H1 (cell line): Measurements from ENCODE around the gene NREP. TPM values are rescaled to one million over a fixed set of nuclear protein-coding genes. Genes with fewer than 3 reads are reported as not detected.

Experiments used
- CTCF ChIA-PET: fragments of 300-600 bp; sonication (Branson Sonifier 250); formaldehyde crosslinking; loops from one replicate; lab custom pipeline; 2021; ENCODE audit not compliant: partially characterized antibody; lab: Charles Lee
- POLR2A ChIA-PET: fragments of 300-600 bp; sonication (Branson Sonifier 250); formaldehyde crosslinking; loops from one replicate; lab custom pipeline; 2021; ENCODE audit warnings: inconsistent platforms; ENCODE audit not compliant: partially characterized antibody; lab: Charles Lee
- DNase-seq, 2 experiments: peaks; one replicate each; pipeline versions ENCODE4 v3.0.0 to v3.0.0-alpha.2; 2010 to 2022; ENCODE audit warnings: low spot score in 2 of 2, low read depth in 1 of 2, mixed read lengths in 1 of 2
- FAIRE-seq: peaks from 2 replicates; lab custom pipeline; 2011; peaks lifted over from hg19 to GRCh38; lab: Jason Lieb, UNC
- H2AFZ ChIP-seq: 2 replicates; pipeline ENCODE4 v1.8.1; 2012; ENCODE audit warnings: low read length, inconsistent platforms
- H2AK5ac ChIP-seq: 2 replicates; pipeline ENCODE4 v1.6.1; 2013; ENCODE audit warnings: low read depth, low read length
- H2BK120ac ChIP-seq: replicated peaks from 2 replicates; pipeline ENCODE3; 2013; ENCODE audit warnings: low read depth, low read length, inconsistent platforms
- H2BK12ac ChIP-seq: 2 replicates; pipeline ENCODE4 v1.6.1; 2013; ENCODE audit warnings: low read depth, low read length
- H2BK15ac ChIP-seq: 2 replicates; pipeline ENCODE4 v1.6.1; 2013; ENCODE audit warnings: low read length
- H2BK20ac ChIP-seq: 2 replicates; pipeline ENCODE4 v1.6.1; 2013; ENCODE audit warnings: low read length
- H2BK5ac ChIP-seq: 2 replicates; pipeline ENCODE4 v1.6.1; 2013; ENCODE audit warnings: low read depth, low read length
- H3K14ac ChIP-seq: 2 replicates; pipeline ENCODE4 v1.6.1; 2013; ENCODE audit warnings: inconsistent platforms; ENCODE audit not compliant: insufficient read length
- H3K18ac ChIP-seq: 2 replicates; pipeline ENCODE4 v1.6.1; 2013; ENCODE audit warnings: low read length; ENCODE audit errors: extremely low read depth
- H3K23ac ChIP-seq: 2 replicates; pipeline ENCODE4 v1.6.1; 2013; ENCODE audit warnings: inconsistent platforms; ENCODE audit not compliant: insufficient read length
- H3K23me2 ChIP-seq: 2 replicates; pipeline ENCODE4 v1.6.1; 2013; ENCODE audit warnings: low read depth, low read length
- H3K27ac ChIP-seq: 2 replicates; pipeline ENCODE4 v1.6.1; 2011; ENCODE audit warnings: low read depth, low read length, inconsistent platforms
- H3K27me3 ChIP-seq, 4 experiments: replicated peaks in 1 of 4; 1 replicate in 1 of 4; 2 replicates in 3 of 4; pipeline versions ENCODE4 v1.6.1 to v1.8.1; 2011 to 2013; ENCODE audit warnings: low read length in 3 of 4, mild to moderate bottlenecking in 3 of 4, inconsistent platforms in 2 of 4, mixed read lengths in 2 of 4, moderate library complexity in 1 of 4; ENCODE audit not compliant: control insufficient read depth in 3 of 4, insufficient read depth in 3 of 4; ENCODE audit errors: extremely low read depth in 1 of 4
- H3K36me3 ChIP-seq, 4 experiments: 2 replicates each; pipeline versions ENCODE4 v1.6.1 to v1.8.1; 2011 to 2013; ENCODE audit warnings: mild to moderate bottlenecking in 4 of 4, low read length in 3 of 4, moderate library complexity in 2 of 4, control low read depth in 1 of 4, inconsistent platforms in 1 of 4; ENCODE audit not compliant: insufficient read depth in 4 of 4, control insufficient read depth in 2 of 4
- H3K4ac ChIP-seq: replicated peaks from 2 replicates; pipeline ENCODE3; 2013; ENCODE audit warnings: low read length, low read depth, mixed read lengths, inconsistent platforms; ENCODE audit not compliant: insufficient read length
- H3K4me1 ChIP-seq, 4 experiments: replicated peaks in 1 of 4; 1 replicate in 1 of 4; 2 replicates in 3 of 4; pipeline versions ENCODE4 v1.6.1 to v1.8.1; 2011 to 2013; ENCODE audit warnings: low read length in 3 of 4, inconsistent platforms in 2 of 4, mixed read lengths in 1 of 4; ENCODE audit not compliant: insufficient read depth in 4 of 4, control insufficient read depth in 3 of 4
- H3K4me2 ChIP-seq, 2 experiments: 2 replicates each; pipeline versions ENCODE4 v1.6.1 to v1.8.1; 2011 to 2013; ENCODE audit warnings: low read depth in 2 of 2, low read length in 2 of 2, control low read depth in 1 of 2, inconsistent platforms in 1 of 2, mild to moderate bottlenecking in 1 of 2; ENCODE audit not compliant: insufficient read depth in 1 of 2
- H3K4me3 ChIP-seq, 4 experiments: fragments of 200-600, 300-600 bp in 1 of 4; sonication (generic), shearing (Covaris generic), sonication (Bioruptor Twin) in 1 of 4; 2 replicates each; pipeline versions ENCODE4 v1.5.1 to v1.8.1; 2011 to 2016; ENCODE audit warnings: low read length in 4 of 4, low read depth in 3 of 4, control low read depth in 2 of 4, inconsistent platforms in 2 of 4, mild to moderate bottlenecking in 2 of 4, mixed read lengths in 1 of 4, moderate library complexity in 1 of 4; ENCODE audit not compliant: insufficient read depth in 2 of 4; ENCODE audit errors: extremely low read depth in 1 of 4
- H3K56ac ChIP-seq: replicated peaks from 2 replicates; pipeline ENCODE3; 2013; ENCODE audit warnings: low read depth, mild to moderate bottlenecking, mixed read lengths, low read length, inconsistent platforms; ENCODE audit not compliant: insufficient read length
- H3K79me1 ChIP-seq: 2 replicates; pipeline ENCODE4 v1.6.1; 2013; ENCODE audit warnings: low read depth, low read length, control low read depth
- H3K79me2 ChIP-seq, 2 experiments: 2 replicates each; pipeline versions ENCODE4 v1.6.1 to v1.8.1; 2012 to 2013; ENCODE audit warnings: low read length in 2 of 2, mild to moderate bottlenecking in 2 of 2, inconsistent platforms in 1 of 2; ENCODE audit not compliant: insufficient read depth in 2 of 2, control insufficient read depth in 1 of 2
- H3K9ac ChIP-seq, 4 experiments: replicated peaks in 1 of 4; 1 replicate in 1 of 4; 2 replicates in 3 of 4; pipeline versions ENCODE4 v1.6.1 to v1.8.1; 2011 to 2013; ENCODE audit warnings: low read depth in 3 of 4, low read length in 3 of 4, control low read depth in 2 of 4, mild to moderate bottlenecking in 2 of 4, moderate library complexity in 2 of 4, inconsistent platforms in 1 of 4; ENCODE audit errors: extremely low read depth in 1 of 4
- H3K9me3 ChIP-seq, 2 experiments: 2 replicates each; pipeline versions ENCODE4 v1.6.1 to v1.8.1; 2012 to 2013; ENCODE audit warnings: mild to moderate bottlenecking in 2 of 2, moderate library complexity in 2 of 2, control low read depth in 1 of 2, inconsistent platforms in 1 of 2, low read depth in 1 of 2, low read length in 1 of 2, mixed read lengths in 1 of 2; ENCODE audit not compliant: insufficient read depth in 2 of 2
- H4K20me1 ChIP-seq, 2 experiments: replicated peaks in 1 of 2; 2 replicates each; pipeline versions ENCODE3 to v1.8.1; 2011 to 2013; ENCODE audit warnings: inconsistent platforms in 2 of 2, low read length in 2 of 2, mild to moderate bottlenecking in 1 of 2; ENCODE audit not compliant: insufficient read depth in 2 of 2, control insufficient read depth in 1 of 2
- H4K5ac ChIP-seq: 2 replicates; pipeline ENCODE4 v1.6.1; 2013; ENCODE audit warnings: low read length, low read depth, mixed read lengths, inconsistent platforms; ENCODE audit not compliant: insufficient read length
- H4K8ac ChIP-seq: 2 replicates; pipeline ENCODE4 v1.8.0; 2013; ENCODE audit warnings: mild to moderate bottlenecking, moderate library complexity, low read length, inconsistent platforms; ENCODE audit not compliant: insufficient read depth; ENCODE audit errors: extremely low read depth
- H4K91ac ChIP-seq: replicated peaks from 2 replicates; pipeline ENCODE3; 2013; ENCODE audit warnings: low read length, mixed read lengths, inconsistent platforms; ENCODE audit not compliant: insufficient read length
- GABPA ChIP-seq: IDR thresholded peaks from 2 replicates; pipeline ENCODE4 v1.6.1; 2011; ENCODE audit warnings: mild to moderate bottlenecking, low read length, moderate library complexity, borderline replicate concordance; ENCODE audit not compliant: insufficient read depth
- MAFK ChIP-seq: IDR thresholded peaks from 2 replicates; pipeline ENCODE4 v1.6.1; 2012; ENCODE audit warnings: low read depth, mild to moderate bottlenecking, improper control_type of control experiment, low read length
- NANOG ChIP-seq: IDR thresholded peaks from 2 replicates; pipeline ENCODE4 v1.6.1; 2011; ENCODE audit warnings: low read length, low read depth, mild to moderate bottlenecking, inconsistent platforms; ENCODE audit not compliant: insufficient read depth, poor library complexity, severe bottlenecking
- SP4 ChIP-seq: IDR thresholded peaks from 2 replicates; pipeline ENCODE4 v1.6.1; 2012; ENCODE audit warnings: low read length, inconsistent platforms
- USF2 ChIP-seq: IDR thresholded peaks from 2 replicates; pipeline ENCODE4 v1.6.1; 2011; ENCODE audit warnings: low read length, improper control_type of control experiment
- WGBS, 2 experiments: shearing (Covaris generic) in 1 of 2; methylation state at CpG; one replicate each; pipeline versions ENCODE4 v1.1.6 to v1.1.7; 2013 to 2015; ENCODE audit warnings: low lambda C conversion rate in 2 of 2, mixed read lengths in 2 of 2, inconsistent platforms in 1 of 2, low coverage in 1 of 2, missing lambda C conversion rate in 1 of 2; ENCODE audit not compliant: insufficient replicate concordance in 2 of 2, insufficient coverage in 1 of 2, insufficient read length in 1 of 2; ENCODE audit errors: extremely low coverage in 1 of 2, missing lambda C conversion rate in 1 of 2; 5-methylcytosine and 5-hydroxymethylcytosine counted together
- polyA plus RNA-seq, 7 experiments: library from polyadenylated mRNA; depleted of rRNA in 3 of 7; stranded (reverse) in 5 of 7; unstranded in 2 of 7; fragments of >200 nt in 5 of 7; fragments of 200-250 nt in 2 of 7; gene quantifications; 1 replicate in 5 of 7; 2 replicates in 1 of 7; 4 replicates in 1 of 7; pipeline versions ENCODE4 v1.2.1 to v1.2.3, GENCODE V29; 2011 to 2013; ENCODE audit warnings: missing spikeins in 2 of 7, mixed read lengths in 2 of 7
- total RNA-seq: library from RNA; stranded (reverse); fragmentation: NEBNext Ultra II Directional; extraction: Animal tissue kit (Norgen Biotek cat#: 25700); gene quantifications from 2 replicates; pipeline ENCODE4 v1.2.1, GENCODE V29; 2021

NREP gene
- total and polyA plus RNA-seq, 2 of the 8 experiments (the other 6 are each of a cell fraction or from before 2014, with no cell fraction given) = 254 to 301 TPM

GRCh38 chr5:111681414-111682120 is 75.4 kb downstream of the NREP start:
- Histone ChIP-seq H3K27me3 (no peaks in the 10 kb centered on the region), H3K9ac (no peak overlapping the region), H3K23ac (no peak overlapping the region), H3K56ac (no peak overlapping the region), H4K20me1 (no peaks in the 10 kb centered on the region), H3K27ac (no peak overlapping the region), H3K18ac (no peak overlapping the region), H2BK20ac (no peak overlapping the region), H4K8ac (no peak overlapping the region), H3K14ac (no peak overlapping the region), H3K36me3 (no peaks in the 10 kb centered on the region), H3K4me1 (peaks cover 0 to 2% (median 0%) of the 10 kb centered on the region in 4 experiments; a peak in 1 of 7 replicates), H3K4me3 (no peak overlapping the region), H3K9me3 (no peaks in the 10 kb centered on the region), H2BK15ac (no peak overlapping the region), H2BK12ac (no peak overlapping the region), H2BK5ac (no peak overlapping the region), H3K23me2 (no peaks in the 10 kb centered on the region), H2AK5ac (no peak overlapping the region), H2BK120ac (no peak overlapping the region), H4K91ac (no peak overlapping the region), H3K4me2 (no peak overlapping the region), H3K79me2 (no peaks in the 10 kb centered on the region), H3K4ac (no peak overlapping the region), H3K79me1 (no peaks in the 10 kb centered on the region), H2AFZ (no peak overlapping the region), H4K5ac (no peak overlapping the region)
- TF ChIP-seq USF2 = no peak
- no peak for TF ChIP-seq NANOG
- TF ChIP-seq GABPA = no peak
- TF ChIP-seq MAFK = no peak
- TF ChIP-seq SP4 = no peak
- ChIA-PET CTCF (interaction anchor here (1.2 to 1.8 kb wide), 3 partner anchors 11 to 151 kb away, joined by 3 to 5 read pairs (median 3); no protein-coding TSS in a partner anchor), POLR2A (interaction anchor here (1.0 to 1.1 kb wide), 3 partner anchors 10 to 480 kb away, joined by 3 to 5 read pairs (median 3); partner anchors contain the start of gene NREP)
- WGBS, 2 experiments = 86% methylated on average over 8 of the region's 8 CpGs; no CpG with 5 or more reads in 1 of the 2 experiments
- FAIRE-seq = no peak
- DNase-seq = no peak
